Measurements from ENCODE around the gene ELL2. TPM values are rescaled to one million over a fixed set of nuclear protein-coding genes. Genes with fewer than 3 reads are reported as not detected.
A peak's percentile ranks its signal among the peaks of the same experiment; 100 is the strongest.

The ELL2 gene
- total and polyA plus RNA-seq, 7 donors, result 16.2 to 59.8 (median 36.9) TPM

- Histone ChIP-seq H3K4me1 (peaks cover 43% of the 10 kb centered on the region), H3K27me3 (ENCODE audit: insufficient read depth in 3 of 3, low read length in 2 of 3) (no peaks in the 10 kb centered on the region), H3K4me3 (no peak overlapping the region), H3K9me3 (no peaks in the 10 kb centered on the region), H3K27ac (peak overlapping the region; percentile 15), H3K36me3 (ENCODE audit: insufficient read depth in 1 of 2, low read depth in 1 of 2) (no peaks in the 10 kb centered on the region)
- TF ChIP-seq CTCF (IDR thresholded peaks at IDR 0.05), result no peak
- intact Hi-C loops (cut with DNase I), result loop anchor here in 1 of 2 donors (10.0 kb wide), 1 partner anchor 390 kb away; no protein-coding TSS in a partner anchor
- DNase-seq, result no peak
- WGBS, 3 donors, result 85 to 88% (median 87%) methylated on average over 6 of the region's 6 CpGs
- ATAC-seq, result no peak
Measured at GRCh38 chr5:95864944-95865504, 96.6 kb downstream of the ELL2 start.

GRCh38 chr5:95864456-95864855, 97.2 kb downstream of the ELL2 start:
- Histone ChIP-seq H3K9me3 (no peaks in the 10 kb centered on the region), H3K36me3 (ENCODE audit: insufficient read depth in 1 of 2, low read depth in 1 of 2) (no peaks in the 10 kb centered on the region), H3K4me1 (peaks cover 43% of the 10 kb centered on the region), H3K27ac (peak overlapping the region; percentile 87), H3K27me3 (ENCODE audit: insufficient read depth in 3 of 3, low read length in 2 of 3) (no peaks in the 10 kb centered on the region), H3K4me3 (peak overlapping the region; percentile 44)
- ATAC-seq, result no peak
- no peak for DNase-seq
- WGBS, 3 donors, result 88 to 95% (median 92%) methylated on average over 1 of the region's 1 CpG
- TF ChIP-seq CTCF (IDR thresholded peaks at IDR 0.05), result no peak
- intact Hi-C loops (cut with DNase I), result loop anchor here in 1 of 2 donors (10.0 kb wide), 1 partner anchor 390 kb away; no protein-coding TSS in a partner anchor

- Histone ChIP-seq H3K9me3 (no peaks in the 10 kb centered on the region), H3K4me3 (peak overlapping the region; percentile 44), H3K36me3 (ENCODE audit: insufficient read depth in 1 of 2, low read depth in 1 of 2) (no peaks in the 10 kb centered on the region), H3K27me3 (ENCODE audit: insufficient read depth in 3 of 3, low read length in 2 of 3) (no peaks in the 10 kb centered on the region), H3K4me1 (peaks cover 46% of the 10 kb centered on the region), H3K27ac (peak overlapping the region; percentile 87)
- no peak for TF ChIP-seq CTCF (IDR thresholded peaks at IDR 0.05)
- ATAC-seq (peak in 3 of 4 donors; percentile 11 to 32 (median 15)), DNase-seq (no peak)
- WGBS, 3 donors, result 50 to 79% (median 55%) methylated on average over 4 of the region's 4 CpGs
- intact Hi-C loops (cut with DNase I), result loop anchor here in 1 of 2 donors (10.0 kb wide), 1 partner anchor 391 kb away; no protein-coding TSS in a partner anchor
Measured at GRCh38 chr5:95863383-95863757, 98.3 kb downstream of the ELL2 start.

- H3K27ac ChIP-seq, result peak overlapping the region; percentile 87
- H3K4me1 ChIP-seq, result peaks cover 51% of the 10 kb centered on the region
- no peak overlapping the region for H3K4me3 ChIP-seq
- no peak for ATAC-seq
- no peaks in the 10 kb centered on the region for H3K36me3 ChIP-seq (ENCODE audit: insufficient read depth in 1 of 2, low read depth in 1 of 2)
- intact Hi-C loops (cut with DNase I), result loop anchor here in 1 of 2 donors (10.0 kb wide), 1 partner anchor 392 kb away; no protein-coding TSS in a partner anchor
- no peak for TF ChIP-seq CTCF (IDR thresholded peaks at IDR 0.05)
- no peaks in the 10 kb centered on the region for H3K27me3 ChIP-seq (ENCODE audit: insufficient read depth in 3 of 3, low read length in 2 of 3)
- DNase-seq, result no peak
- WGBS, 3 donors, result 74 to 86% (median 83%) methylated on average over 8 of the region's 8 CpGs
- H3K9me3 ChIP-seq, result no peaks in the 10 kb centered on the region
Measured at GRCh38 chr5:95862671-95863382, 98.8 kb downstream of the ELL2 start.

Measured in psoas muscle (tissue), 8 donors.